ENCODE results near the gene RMND5A.
"Not testable (repeated sequence)": the region's sequence is repeated elsewhere in the genome, so short reads cannot be mapped to it uniquely, and the experiment has no call there.

The RMND5A gene, protein sequence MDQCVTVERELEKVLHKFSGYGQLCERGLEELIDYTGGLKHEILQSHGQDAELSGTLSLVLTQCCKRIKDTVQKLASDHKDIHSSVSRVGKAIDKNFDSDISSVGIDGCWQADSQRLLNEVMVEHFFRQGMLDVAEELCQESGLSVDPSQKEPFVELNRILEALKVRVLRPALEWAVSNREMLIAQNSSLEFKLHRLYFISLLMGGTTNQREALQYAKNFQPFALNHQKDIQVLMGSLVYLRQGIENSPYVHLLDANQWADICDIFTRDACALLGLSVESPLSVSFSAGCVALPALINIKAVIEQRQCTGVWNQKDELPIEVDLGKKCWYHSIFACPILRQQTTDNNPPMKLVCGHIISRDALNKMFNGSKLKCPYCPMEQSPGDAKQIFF

DNA sequence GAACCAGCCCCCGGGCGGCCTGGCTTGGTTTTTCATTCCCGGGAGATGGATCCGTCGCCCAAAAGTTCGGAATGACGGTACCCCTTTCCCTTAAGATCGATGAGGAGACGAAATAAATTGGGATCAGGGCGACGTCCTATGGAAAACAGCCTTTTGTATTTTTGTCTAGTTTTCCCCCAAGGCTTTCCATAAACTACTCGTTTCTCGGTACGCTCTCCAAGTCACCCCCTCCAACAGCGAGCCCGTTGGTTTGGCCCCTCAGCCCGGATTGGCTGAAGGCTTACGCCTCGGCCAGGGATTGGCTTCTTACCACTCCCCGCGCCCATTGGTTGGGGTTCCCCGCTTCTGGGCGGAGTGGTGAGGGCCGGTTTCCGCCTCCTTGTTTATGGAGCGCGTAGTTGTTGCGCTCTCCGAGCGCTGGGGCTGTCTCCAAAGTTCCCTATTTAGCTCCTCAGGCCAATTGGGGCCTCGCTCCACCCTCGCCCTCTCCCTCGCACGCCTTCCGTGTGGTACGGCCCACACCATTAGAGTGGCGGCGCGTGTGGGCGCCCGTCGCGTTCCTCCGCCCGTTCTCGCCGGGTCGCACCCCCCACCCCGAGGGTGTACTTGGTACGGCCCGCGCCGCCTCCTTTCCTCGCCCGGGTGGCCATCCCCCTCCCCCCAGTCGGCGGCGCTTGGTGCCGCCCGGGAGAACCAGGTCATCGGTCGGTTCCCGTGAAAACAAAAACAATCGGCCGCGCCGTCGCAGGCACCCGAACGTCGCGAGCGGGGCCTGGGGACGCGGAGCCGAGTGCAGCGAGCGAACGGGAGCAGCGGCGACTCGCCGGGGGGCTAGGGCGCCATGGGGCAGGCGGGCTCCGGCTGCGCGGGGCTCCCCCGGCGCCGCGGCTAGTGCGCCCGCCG, at the start of gene RMND5A:
TSS of gene RMND5A (plus strand) at position 655 of the 903 bp plus-strand sequence. CDS start 377 bp downstream, outside the sequence.
- DNase-seq (ENCODE audit: low read depth), result peak; percentile 88

DNA sequence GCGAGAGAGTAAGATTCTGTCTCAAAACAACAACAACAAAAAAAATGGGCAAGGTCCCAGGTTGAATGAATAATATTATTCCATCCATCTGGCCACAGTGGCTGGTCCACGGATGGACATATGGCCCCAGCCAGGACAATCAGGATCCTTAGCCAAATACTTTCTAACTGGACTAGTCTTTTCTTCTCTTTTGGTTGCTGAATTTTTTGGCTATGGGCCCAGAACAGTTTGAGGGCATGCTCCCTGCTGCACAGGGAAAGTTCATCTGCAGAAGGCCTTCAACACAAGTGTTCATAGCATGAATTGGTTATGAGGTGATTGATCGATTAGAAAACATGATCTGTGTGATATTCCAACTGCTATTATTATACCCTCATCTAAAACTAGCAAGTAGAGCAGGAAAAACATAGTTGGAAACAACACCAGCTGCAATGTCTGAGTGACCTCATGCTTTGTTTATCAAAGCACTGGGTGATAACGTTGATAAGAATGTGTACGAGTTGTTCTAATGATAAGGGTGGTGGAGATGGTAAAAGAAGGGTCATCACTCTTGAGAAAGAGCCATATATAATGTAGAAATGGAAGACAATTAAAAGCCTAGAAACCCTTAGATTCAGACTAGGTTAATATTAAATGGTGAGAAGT, 48.6 kb upstream of the RMND5A start:
- no peak for DNase-seq (ENCODE audit: low read depth)

DNA sequence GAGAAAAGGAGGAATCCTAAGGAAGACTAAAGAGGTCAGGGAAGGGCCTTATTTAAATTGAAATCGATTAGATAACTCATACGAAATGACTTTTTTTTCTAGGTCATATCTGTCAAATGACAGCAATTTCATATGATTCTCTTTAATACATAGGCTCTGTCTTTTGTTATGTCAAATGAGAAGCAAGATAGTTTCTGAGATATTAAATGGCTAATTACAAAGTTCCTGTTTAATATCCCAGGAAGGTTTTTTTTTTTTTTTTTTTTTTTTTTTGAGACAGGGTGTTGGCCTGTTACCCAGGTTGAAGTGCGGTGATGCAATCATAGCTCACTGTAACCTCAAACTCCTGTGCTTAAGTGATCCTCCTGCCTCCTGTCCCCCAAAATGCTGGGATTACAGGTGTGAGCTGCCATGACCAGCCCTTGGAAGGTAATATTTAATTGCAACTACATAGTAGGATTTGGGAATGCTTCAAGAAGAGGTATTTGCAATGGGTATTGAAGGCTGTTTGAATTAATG, 48.0 kb upstream of the RMND5A start:
- DNase-seq (ENCODE audit: low read depth), result no peak

DNA sequence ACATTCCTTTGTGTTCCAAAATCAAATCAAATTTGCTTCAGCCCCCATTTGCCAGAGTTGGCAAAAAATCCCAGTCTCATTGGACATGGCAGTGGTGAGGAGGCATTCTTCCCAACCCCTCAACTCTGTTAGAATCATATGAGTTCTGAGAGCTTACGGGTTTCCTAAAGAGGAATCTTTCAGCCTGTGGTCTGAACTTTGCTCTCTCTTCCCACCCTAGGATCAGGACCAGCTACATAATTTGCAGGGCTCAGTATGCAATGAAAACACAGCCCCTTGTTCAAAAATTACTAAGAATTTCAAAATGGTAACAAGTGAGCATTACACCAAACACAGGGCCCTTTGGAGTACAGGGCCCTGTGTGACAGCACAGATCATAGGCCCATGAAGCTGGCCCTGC, 47.1 kb upstream of the RMND5A start:
- no peak for DNase-seq (ENCODE audit: low read depth)

DNA sequence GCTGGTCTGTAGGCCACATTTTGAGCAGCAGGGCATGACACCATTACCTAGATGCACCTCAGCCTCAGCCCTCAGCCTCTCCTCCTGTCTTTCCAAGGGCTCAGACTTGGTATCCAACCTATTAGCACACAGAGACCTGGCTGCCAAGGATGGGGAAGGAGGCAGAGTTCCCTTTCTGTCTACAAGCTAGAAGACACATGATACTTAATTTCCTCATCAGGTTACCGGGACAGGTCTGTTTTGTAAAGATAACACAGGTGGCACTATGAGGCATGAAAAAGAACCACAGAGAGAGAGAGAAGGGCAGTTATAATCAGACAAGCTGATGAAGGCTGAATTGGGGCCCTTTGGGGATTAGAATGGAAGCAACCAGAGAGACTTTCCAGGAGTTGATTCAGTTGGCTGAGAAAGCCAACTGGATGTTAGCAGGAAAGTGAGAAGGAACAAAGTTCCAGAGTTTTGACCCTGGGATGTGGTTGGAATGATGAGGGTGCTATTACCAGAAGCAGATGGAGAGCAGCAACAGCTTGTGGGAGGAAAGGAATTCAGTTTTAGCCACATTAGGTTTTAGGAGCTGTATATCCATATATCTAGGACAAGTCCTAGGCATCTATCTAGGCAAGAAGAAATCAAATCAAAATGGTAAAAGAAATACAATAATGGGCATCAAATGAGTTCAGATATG, 46.0 kb upstream of the RMND5A start:
- DNase-seq (ENCODE audit: low read depth), result no peak

DNA sequence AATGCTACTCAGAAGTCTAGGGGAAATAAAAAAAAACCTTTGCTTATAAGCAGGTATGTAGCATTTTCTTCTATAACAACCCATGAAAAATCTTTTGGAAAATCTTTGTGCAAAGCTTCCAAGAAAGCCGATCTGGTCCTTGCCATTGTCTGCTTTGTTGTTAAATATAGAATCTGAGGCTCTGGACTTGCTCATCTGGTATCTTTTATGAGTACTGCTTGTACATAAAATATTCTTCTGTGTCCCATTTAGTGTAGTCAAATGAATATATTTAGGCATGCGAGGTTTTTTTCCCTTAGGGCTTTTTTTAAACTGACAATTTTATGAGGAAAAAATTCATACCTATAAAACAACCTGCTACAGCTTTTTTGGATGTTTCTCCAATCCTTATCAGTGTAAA, 45.0 kb upstream of the RMND5A start:
- DNase-seq (ENCODE audit: low read depth), result no peak

DNA sequence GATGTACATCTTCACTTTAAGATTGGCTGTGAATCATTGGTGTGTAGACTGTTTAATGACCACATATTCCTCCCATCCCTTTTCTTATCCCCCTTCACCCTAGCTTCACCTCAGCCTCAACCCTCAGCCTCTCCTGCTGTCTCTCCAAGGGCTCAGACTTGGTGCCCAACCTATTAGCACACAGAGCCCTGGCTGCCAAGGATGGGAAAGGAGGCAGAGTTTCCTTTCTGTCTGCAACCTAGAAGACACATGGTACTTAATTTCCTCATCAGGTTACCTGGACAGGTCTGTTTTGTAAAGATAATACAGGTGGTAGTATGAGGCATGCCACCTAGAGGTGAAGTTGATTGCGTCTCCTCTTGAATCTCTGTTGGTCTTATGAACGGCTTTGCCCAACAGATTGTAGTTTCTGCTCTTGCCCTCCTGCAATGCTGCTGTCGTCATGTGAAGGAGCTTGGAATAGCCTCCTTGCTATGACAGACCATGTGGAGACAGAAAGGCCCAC, 44.5 kb upstream of the RMND5A start:
- no peak for DNase-seq (ENCODE audit: low read depth)

DNA sequence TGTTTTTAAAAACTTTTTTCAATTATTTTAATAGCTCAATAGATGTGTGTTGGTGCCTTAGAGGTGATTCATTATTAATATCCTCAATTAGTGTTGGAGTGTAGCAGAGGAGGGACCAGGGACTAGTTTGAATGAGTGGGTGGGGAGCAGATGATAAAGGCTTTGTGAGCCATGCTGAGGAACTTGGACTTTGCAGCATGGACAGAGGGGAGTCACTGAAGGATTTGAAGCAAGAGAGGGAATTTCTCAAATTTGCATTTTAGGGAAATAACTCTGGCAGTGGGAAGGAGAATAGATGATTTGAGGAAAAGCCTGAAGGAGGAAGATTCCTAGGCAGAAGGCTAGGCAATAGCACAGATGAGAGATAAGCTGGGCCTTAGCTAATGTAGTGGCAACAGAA, 42.3 kb upstream of the RMND5A start:
- DNase-seq (ENCODE audit: low read depth), result no peak

DNA sequence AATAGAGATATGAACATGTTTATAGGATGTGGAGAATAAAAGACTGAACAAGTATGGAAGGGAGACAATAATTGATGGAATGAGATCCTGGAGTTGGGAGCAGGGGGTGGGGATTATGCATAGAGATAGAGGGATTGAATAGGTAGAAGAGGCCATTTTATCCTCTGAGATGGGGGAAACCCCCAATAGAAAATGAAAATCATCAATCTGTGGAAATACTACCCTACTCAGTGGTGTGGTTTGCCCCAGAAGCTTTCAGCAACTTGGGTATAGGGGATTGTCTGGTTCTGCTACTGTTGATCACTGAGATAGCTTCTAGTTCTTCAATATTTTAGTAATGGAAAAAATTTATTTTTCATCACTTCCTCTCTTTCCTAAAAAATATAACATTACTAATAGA, 41.1 kb upstream of the RMND5A start:
- no peak for DNase-seq (ENCODE audit: low read depth)

DNA sequence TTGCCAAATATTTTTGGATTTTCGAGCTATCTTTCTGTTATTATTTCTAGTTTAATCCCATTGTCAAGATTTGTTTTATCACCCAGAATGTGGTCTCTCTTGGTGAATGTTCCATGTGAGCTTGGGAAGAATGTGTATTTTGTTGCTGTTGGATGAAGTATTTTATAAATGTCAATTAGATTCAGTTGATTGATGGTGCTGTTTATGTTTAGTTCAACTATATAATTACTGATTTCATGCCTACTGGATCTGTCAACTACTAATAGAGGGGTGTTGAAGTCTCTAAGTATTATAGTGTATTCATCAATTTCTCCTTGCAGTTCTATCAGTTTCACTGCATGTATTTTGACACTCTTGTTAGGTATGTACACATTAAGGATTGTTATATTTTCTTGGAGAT, 34.7 kb upstream of the RMND5A start:
- DNase-seq (ENCODE audit: low read depth), result no peak

DNA sequence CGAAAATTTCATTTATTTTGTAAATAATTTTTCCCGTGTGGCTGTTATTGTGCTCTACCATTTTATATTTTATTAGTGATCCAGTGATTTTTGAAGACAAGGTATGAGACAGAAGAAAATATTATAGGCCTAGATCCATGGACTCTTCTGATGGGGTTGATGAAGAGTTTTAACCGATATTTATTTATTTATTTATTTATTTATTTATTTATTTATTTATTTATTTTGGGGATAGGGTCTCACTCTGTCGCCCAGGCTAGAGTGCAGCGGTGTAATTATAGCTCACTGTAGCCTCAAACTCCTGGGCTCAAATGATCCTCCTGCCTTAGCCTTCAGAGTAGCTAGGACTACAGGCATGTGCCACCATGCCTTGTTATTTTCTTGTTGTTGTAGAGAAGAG, 33.6 kb upstream of the RMND5A start:
- no peak for DNase-seq (ENCODE audit: low read depth)

DNA sequence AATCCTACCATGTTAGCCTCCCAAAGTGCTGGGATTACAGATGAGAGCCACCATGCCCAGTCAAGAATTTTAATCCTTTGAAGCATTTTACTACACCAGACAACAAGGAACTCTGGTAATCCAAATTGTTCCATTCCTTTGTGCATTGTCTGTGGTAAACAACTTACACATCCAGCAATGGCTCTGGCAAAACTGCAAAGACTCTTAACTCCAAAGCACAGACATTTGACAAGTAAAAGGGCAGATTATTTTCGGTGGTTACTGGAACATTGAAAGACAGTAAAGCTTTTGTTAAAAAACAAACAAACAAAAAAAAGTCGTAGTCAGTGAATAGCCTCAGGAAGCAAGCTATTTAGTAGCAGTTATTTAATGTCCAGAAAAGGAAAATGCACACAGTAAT, 33.2 kb upstream of the RMND5A start:
- no peak for DNase-seq (ENCODE audit: low read depth)

DNA sequence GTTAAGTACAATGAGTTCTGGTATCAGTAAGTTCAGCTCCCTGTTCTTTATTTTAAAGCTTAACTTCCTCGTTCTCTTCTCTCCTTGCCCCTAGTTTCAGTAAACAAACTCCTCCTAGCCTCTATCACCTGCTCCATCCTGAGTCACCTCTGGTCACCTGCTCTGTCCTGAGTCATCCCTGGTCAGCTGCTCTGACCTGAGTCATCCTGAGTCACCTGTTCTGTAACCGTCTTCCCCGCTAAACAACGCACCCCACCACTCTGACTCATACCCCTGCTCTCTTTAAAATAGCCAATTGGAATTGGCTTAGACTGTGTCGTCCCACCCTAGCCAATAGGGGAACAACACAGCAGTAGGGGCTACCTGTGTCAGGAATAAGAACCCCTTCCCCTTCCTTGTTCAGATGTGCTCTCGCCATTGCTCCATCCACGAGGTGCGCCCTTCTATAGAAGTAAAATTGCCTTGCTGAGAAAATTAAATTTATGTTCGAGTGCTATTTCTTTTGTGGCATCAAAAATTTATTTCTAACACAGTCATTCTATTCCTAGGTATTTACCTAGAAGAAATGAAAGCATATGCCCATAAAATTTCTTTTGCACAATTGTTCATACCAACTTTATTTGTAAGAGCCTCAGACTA, 24.9 kb upstream of the RMND5A start:
- no peak for DNase-seq (ENCODE audit: low read depth)

DNA sequence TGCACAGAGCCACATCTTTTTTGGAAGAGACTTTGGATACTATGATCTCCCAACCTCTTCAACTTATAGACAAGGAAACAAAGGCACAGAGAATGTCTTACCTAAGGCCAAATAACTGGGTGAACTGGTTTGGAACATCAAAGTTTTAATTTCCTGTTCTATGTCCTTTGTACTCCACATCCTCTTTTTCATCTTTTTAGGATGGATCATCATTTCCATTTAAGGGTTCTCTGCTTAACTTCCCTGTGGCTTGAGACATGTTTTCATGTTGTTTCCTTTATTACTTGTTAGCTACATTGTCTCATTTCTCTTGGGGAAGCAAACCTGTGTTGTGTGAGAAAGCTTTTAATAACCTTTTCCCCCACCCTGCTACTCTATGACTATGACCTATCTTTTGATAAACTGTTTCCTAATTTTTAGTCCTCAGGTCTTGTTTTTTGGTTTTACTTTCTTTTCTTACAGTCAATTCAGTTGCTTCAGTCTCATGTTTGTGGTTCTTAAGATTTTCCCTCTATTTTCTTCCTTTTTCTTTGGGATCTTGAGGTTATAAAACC, 22.5 kb upstream of the RMND5A start:
- DNase-seq (ENCODE audit: low read depth), result no peak

DNA sequence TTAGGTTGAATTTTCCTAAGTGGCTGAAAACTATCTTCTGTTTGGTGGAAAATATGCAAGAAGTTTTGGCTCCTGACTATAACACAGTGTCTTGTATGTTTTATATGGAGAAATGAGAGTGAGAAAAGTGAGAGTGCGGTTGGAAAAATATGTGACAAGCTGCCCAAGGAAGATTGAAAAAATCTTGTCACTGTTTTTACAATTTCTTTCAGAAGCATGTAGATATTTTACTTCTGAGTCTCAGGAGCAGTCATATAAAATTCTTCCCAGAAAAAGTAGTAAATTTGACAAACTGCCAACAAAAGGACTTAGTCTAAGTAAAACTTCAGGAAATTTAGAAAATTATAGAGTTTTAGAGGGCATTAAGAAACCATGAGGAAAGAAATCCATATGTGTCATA, 19.4 kb upstream of the RMND5A start:
- DNase-seq (ENCODE audit: low read depth), result no peak

DNA sequence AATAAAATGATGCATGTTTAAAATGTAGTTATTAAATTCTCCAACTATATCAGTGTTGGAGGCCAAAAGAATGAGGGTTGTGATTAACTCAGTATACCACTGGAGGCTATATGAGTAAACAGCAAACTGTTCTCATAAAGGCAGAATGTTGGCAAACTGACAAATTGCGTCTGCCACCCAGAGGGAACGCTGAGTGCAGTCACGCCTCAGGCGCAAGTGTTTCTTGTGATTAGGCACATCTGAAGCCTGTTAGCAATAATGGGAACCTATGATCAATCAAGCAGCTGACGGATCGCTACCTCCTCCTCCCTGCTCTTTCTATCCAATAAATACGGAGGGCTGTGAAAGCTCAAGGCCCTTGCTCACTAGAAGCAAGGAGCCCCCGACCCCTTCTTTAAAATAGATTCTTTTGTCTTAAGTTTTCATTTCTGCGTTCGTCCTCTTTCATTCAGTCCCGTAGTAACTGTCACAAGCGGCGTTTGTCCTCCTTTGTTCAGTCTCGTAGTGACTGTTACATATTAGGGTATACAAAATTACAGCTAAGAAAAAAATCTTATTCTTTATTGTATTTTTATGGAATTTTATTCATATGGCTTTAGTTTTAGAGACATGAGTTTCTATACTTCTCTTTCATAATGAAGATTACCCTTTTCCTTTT, 16.3 kb upstream of the RMND5A start:
- DNase-seq (ENCODE audit: low read depth), result no peak

DNA sequence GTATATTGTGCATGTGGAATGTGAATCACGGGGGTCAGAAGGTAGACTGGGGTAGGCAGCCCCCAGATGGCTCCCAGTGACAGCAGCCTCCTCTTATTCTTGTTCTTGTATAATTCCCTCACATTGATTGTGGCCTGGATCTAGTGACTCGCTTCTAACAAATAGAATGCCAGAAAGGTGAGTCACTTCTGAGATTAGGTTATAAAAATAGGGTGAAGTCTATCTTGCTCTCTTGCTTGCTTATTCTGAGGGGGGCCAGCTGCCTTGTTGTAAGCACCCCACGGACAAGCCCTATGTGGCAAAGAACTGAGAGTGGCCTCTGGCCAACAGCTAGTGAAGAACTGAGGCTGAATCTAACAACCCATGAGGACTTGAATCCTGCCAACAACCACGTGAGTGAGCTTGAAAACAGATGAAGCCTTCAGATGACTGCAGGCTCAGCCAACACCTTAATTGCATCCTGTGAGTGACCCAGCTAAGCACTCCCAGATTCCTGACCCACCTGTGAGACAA, 15.6 kb upstream of the RMND5A start:
- DNase-seq (ENCODE audit: low read depth), result no peak

DNA sequence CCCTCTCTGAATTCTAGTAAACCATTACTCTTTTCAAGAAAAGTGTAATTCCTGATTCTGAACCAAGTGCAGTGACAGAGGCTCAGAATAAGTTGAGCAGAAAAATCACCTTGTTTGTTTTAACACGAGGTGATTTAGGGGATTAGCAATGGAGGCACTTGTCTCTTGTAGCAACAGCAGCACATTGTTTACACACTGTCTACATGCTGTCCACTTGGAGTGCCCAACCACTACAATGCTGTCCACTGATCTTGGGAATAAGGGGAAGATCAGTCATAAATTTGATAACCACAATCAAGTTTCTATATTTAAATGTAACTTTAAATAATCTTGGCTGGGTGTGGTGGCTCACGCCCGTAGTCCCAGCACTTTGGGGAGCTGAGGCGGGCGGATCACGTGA, 13.9 kb upstream of the RMND5A start:
- DNase-seq (ENCODE audit: low read depth), result no peak

DNA sequence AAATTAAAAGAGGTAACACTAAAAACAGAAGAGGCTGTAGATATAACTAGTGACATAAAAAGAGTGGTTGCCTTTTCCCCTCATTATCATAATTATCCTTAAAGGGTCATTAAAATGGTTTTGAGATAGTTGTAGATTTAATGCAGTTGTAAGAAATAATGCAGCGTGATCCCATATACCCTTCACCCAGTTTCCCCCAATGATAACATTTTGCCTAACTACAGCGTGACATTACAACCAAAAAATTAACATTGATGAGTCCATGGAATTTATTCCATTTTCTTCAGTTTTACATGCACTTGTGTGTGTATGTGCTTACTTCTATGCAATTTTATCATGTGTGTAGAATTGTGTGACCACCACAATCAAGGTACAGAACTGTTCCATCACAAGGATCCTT, 13.2 kb upstream of the RMND5A start:
- DNase-seq (ENCODE audit: low read depth), result no peak

DNA sequence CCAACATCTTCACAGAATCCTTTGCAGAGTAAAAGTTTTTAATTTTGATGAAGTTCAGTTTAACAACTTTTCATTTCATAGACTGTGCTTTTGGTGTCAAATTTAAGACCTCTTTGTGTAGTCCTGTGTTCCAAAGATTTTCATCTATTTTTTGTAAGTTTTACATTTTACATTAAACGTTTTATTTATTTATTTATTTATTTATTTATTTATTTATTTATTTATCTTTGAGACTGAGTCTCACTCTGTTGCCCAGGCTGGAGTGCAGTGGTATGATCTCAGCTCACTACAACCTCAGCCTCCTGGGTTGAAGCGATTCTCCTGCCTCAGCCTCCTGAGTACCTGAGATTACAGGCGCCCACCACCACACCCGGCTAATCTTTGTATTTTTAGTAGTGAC, 12.0 kb upstream of the RMND5A start:
- not testable (repeated sequence) for DNase-seq (ENCODE audit: low read depth)

Measured in stimulated activated CD4-positive, alpha-beta T cell treated with anti-CD3 and anti-CD28 coated beads, Interleukin-2, amount 100 ng/mL, for 4 hours (primary cell).